ENCODE measurements around the gene NBPF20.
"Not testable (repeated sequence)": the region's sequence is repeated elsewhere in the genome, so short reads cannot be mapped to it uniquely, and the experiment has no call there.

NBPF20 gene, protein sequence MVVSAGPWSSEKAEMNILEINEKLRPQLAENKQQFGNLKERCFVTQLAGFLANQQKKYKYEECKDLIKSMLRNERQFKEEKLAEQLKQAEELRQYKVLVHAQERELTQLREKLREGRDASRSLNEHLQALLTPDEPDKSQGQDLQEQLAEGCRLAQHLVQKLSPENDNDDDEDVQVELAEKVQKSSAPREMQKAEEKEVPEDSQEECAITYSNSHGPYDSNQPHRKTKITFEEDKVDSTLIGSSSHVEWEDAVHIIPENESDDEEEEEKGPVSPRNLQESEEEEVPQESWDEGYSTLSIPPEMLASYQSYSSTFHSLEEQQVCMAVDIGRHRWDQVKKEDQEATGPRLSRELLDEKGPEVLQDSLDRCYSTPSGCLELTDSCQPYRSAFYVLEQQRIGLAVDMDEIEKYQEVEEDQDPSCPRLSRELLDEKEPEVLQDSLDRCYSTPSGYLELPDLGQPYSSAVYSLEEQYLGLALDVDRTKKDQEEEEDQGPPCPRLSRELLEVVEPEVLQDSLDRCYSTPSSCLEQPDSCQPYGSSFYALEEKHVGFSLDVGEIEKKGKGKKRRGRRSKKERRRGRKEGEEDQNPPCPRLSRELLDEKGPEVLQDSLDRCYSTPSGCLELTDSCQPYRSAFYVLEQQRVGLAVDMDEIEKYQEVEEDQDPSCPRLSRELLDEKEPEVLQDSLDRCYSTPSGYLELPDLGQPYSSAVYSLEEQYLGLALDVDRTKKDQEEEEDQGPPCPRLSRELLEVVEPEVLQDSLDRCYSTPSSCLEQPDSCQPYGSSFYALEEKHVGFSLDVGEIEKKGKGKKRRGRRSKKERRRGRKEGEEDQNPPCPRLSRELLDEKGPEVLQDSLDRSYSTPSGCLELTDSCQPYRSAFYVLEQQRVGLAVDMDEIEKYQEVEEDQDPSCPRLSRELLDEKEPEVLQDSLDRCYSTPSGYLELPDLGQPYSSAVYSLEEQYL (N-terminal part only)

DNA sequence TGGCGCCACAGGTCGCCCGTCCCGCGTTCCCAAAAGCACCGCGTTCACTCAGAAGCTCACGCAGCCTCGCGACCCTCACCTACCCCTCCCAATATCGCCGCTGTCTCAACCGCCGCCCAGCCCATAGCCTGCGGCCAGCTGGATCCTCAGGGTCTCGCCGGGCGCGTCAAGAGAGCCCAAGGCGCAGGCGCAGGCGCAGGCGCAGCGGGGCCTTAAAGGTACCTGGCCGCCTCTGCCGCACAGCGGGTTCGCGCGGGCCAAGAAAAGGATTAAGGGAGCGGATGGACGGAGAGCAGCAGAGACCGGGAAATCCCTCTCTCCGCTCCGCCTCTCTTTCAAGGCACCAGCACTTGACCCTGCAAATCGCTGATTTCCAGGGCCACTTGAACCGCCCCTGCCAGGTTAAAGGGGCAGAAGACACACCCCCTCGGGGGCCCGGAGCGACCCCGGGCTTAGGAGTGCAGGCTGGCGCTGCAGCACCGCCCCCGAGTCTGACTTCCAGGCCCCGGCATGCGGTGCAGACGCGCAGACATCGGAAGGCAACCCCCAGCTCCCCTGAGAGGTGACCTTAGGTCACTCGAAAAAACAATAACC lies at the start of gene NBPF20:
Gene NBPF20, minus strand, starts transcription at position 168 of the 594 bp plus-strand sequence. CDS start 20,331 bp downstream, outside the sequence.
- peak; percentile 92 for DNase-seq

DNA sequence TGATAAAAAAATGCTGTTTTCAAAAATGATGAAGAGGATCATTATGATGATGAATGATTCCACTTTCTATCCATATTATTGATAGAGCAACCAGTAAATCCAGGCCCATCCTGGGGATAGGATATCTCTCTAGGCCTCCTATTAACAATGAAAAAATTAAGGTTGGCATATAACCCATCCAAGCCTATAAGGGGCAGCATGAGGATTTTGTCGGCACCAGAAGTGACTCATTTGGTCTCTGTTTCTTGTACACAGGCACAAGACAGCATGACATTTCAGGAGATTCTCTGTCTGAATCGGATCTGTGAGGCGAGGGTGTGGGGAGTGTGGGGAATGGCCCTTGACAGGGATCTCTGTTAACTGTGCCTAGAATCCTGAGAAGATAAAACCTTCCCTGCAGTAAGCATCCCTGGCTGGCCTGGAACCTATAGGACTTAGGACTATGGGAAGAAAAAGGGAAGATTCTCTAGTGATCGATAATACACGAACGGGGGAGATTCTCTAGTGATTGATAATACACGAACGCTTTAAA lies 49.5 kb upstream of the NBPF20 start:
- DNase-seq, result not testable (repeated sequence)

- not testable (repeated sequence) for DNase-seq
Measured at GRCh38 chr1:145472731-145473130, 47.3 kb upstream of the NBPF20 start.

GRCh38 chr1:145471365-145471764 lies 46.0 kb upstream of the NBPF20 start:
- not testable (repeated sequence) for DNase-seq

DNA sequence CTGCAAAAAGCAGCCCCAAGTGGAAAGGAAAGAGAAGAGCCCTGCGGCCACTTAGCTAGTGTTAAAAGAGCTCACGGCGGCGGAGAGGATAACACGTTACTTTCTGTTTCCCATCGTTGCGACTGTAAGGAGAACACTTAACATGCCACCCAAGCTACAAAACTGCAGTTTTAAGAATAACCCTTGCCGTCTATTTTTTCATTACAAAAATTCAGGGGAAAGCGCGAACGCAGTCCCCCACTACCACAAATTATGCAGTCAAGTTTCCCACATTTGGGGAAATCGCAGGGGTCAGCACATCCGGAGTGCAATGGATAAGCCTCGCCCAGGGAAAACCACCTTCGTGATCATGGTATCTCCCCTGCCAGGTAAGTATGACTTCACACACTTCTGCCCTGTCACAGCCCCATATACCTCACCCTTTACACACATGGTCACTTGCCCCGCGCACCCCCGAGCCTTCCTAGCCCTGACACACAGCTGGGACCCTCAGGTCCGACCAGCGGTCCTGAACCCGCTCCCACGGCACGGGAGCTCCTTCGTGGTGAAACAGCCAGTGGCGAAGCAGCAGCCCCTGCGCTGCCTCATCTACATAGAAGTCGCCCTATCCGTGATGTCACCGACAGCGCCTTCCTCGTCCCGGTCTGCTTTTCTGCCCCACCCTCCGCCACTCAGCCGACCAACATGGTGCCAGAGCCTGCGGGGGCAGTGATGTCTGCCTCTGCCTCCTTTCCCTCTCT lies 40.2 kb upstream of the NBPF20 start:
- peak; percentile 100 for DNase-seq

- DNase-seq, result not testable (repeated sequence)
Measured at GRCh38 chr1:145464708-145465336, 39.4 kb upstream of the NBPF20 start.

- not testable (repeated sequence) for DNase-seq
Measured at GRCh38 chr1:145464017-145464416, 38.6 kb upstream of the NBPF20 start.

DNA sequence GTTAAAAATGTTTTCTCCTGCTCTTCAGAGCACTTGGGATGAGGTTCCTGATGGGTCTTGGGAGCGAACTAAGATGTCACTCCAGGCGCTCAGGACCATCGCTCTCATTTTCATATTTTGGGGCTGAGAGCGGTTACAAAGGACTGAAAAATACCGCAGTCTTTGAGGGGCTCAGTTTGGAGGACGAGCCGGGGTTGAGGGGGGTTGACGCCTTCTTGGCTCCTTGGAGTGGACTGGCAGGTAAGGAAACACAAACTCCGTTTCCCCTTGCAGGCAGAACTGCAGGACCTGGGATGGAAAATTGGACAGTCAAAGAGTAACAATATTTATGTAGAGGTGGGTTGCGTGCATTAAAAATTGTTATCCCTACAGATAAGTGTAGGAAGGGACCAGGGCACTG lies 35.3 kb upstream of the NBPF20 start:
- DNase-seq, result not testable (repeated sequence)

DNA sequence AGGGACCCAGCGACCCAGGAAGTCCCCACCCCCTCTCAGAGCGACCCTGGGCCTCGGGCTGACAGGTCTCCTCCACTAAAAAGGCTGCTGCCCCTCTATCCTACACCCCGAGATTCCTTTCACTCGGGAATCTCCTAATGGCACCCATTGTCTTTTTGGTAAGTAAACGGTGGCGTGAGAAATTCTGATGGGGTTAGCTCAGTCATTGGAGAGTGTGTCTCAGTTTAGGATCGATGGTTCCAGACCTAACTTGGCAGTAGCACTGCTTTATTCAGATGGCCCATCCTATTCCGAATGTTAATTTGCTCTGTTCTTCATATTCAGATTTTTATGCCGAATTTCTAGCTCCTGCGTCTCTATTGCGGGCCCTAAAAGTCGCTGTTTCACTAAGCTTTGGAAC lies 34.6 kb upstream of the NBPF20 start:
- DNase-seq, result not testable (repeated sequence)

GRCh38 chr1:145459591-145459990 lies 34.2 kb upstream of the NBPF20 start:
- DNase-seq, result not testable (repeated sequence)

- not testable (repeated sequence) for DNase-seq
Measured at GRCh38 chr1:145459063-145459462, 33.7 kb upstream of the NBPF20 start.

DNA sequence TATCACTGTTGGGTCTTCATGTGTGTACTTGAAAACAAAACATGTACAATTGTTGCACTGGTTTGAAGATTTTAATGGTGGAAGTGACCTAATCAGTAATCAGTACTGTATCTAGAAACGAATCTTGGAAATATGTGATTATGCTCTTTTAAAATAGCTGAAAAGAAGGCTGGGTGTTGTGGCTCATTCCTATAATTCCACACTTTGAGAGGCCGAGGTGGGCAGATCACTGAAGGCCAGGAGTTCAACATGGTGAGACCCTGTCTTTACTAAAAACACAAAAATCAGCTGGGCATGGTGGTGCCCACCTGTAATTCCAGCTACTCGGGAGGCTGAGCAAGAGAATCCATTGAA lies 29.4 kb upstream of the NBPF20 start:
- DNase-seq, result not testable (repeated sequence)

GRCh38 chr1:145453873-145454823 lies 28.7 kb upstream of the NBPF20 start:
- DNase-seq, result not testable (repeated sequence)

DNA sequence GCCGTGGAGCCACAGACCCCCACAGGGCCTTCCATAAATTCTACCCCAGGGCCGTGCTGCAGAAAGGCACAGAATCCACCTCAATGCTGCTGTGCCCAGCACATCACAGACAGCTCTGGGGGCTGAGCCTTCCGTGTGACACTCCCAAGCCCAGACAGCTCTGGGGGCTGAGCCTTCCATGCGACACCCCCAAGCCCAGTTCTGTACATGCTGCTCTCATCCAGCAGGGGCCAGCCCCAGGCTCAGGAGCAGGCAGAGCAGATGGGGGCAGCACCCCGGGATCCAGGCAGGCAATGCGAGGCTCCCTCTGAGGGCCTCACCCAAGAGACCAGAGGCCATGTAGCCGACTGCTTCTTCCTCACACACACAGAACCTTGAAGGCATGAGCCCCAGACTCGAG lies 27.1 kb upstream of the NBPF20 start:
- DNase-seq, result not testable (repeated sequence)

GRCh38 chr1:145451914-145452313 lies 26.5 kb upstream of the NBPF20 start:
- DNase-seq, result not testable (repeated sequence)

DNA sequence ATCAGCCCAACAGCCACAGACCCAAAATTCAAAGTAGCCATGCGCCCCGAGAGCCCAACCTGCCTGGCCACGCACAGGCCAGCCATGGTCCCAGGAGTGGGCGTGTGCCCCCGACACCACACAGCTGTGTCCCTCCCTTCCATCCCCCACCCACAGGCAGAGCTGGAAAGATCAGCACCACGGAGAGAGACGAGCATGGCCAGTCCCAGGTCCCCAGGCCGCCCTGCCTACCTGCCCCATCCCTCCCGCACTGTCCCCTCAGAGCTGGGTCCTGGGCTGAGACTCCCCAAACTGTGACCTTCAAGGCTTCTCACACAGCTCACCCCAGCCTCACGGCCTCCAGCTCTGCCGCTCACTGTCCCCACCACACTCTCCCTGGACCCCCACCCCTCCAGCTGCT lies 19.8 kb upstream of the NBPF20 start:
- not testable (repeated sequence) for DNase-seq

GRCh38 chr1:145442340-145442739 lies 16.9 kb upstream of the NBPF20 start:
- DNase-seq, result not testable (repeated sequence)

GRCh38 chr1:145431363-145432256 lies 6.2 kb upstream of the NBPF20 start:
- DNase-seq, result not testable (repeated sequence)

- DNase-seq, result not testable (repeated sequence)
Measured at GRCh38 chr1:145430830-145431229, 5.4 kb upstream of the NBPF20 start.
